ENCODE results near the gene KIAA0930. TPM values are rescaled to one million over a fixed set of nuclear protein-coding genes. Genes with fewer than 3 reads are reported as not detected.

The KIAA0930 gene
- total and polyA plus RNA-seq, 2 of the 4 experiments (the other 2 are of a cell fraction): 25.3 to 34.1 TPM

- peaks cover 0 to 10% of the 10 kb centered on the region in 2 experiments; a peak in 3 of 4 replicates for H3K79me1 ChIP-seq (ENCODE audit: low read depth in 1 of 2, low read length in 2 of 2)
- H2BK120ac ChIP-seq (ENCODE audit: low read depth, low read length): no peak overlapping the region
- no peak overlapping the region for H4K5ac ChIP-seq (ENCODE audit: low read depth, low read length)
- H2BK5ac ChIP-seq (ENCODE audit: low read depth, low read length, poor library complexity, severe bottlenecking): no peak overlapping the region
- dilution Hi-C loops (cut with HindIII; ENCODE audit: low sequenced_read_pairs, unreplicated experiment) (no loop called here), in situ Hi-C loops (cut with MboI; ENCODE audit: low sequenced_read_pairs) (no loop called here), intact Hi-C loops (cut with micrococcal nuclease) (no loop called here)
- H3K4ac ChIP-seq (ENCODE audit: low read depth, low read length): no peak overlapping the region
- no peak overlapping the region for H3K27ac ChIP-seq (ENCODE audit: insufficient read depth, low read length)
- no peak overlapping the region for H2BK15ac ChIP-seq (ENCODE audit: low read depth, low read length)
- no peak overlapping the region for H3K18ac ChIP-seq (ENCODE audit: low read depth, low read length)
- no peak overlapping the region for H3K23ac ChIP-seq (ENCODE audit: low read depth, low read length)
- peaks cover 7% of the 10 kb centered on the region for H4K20me1 ChIP-seq (ENCODE audit: insufficient read depth, low read length)
- WGBS, 2 experiments (ENCODE audit: extremely low coverage in 2 of 2, insufficient read length in 1 of 2): no CpG with 5 or more reads among the region's 7 CpGs
- ATAC-seq (ENCODE audit: low read depth) (no peak), DNase-seq (no peak)
- H4K91ac ChIP-seq (ENCODE audit: insufficient read depth, low read depth, low read length): no peak overlapping the region
- no peak overlapping the region for H4K8ac ChIP-seq (ENCODE audit: low read depth in 2 of 2, low read length in 2 of 2)
- no peak overlapping the region for H3K9ac ChIP-seq (ENCODE audit: low read depth, low read length)
- H3K27me3 ChIP-seq (ENCODE audit: control insufficient read depth, insufficient read depth, low read length): no peaks in the 10 kb centered on the region
- no peak overlapping the region for H2BK20ac ChIP-seq (ENCODE audit: low read depth, low read length)
- no peak overlapping the region for H3K14ac ChIP-seq (replicated peaks; ENCODE audit: low read depth, low read length)
- peaks cover 6% of the 10 kb centered on the region for H3K4me1 ChIP-seq (ENCODE audit: control insufficient read depth, insufficient read depth, low read length)
- H3K4me3 ChIP-seq (ENCODE audit: insufficient read depth, low read depth, low read length): no peak overlapping the region
- peaks cover 5% of the 10 kb centered on the region for H3K9me1 ChIP-seq (ENCODE audit: insufficient read depth, low read length)
- POLR2A ChIA-PET (ENCODE audit: unreplicated experiment): no interaction called here
- H2AFZ ChIP-seq (replicated peaks; ENCODE audit: low read length, poor library complexity): no peak overlapping the region
- BruUV-seq (replicated peaks): no TSS peak
- no peaks in the 10 kb centered on the region for H3K9me3 ChIP-seq (ENCODE audit: control insufficient read depth, insufficient read depth, low read length)
- no peak overlapping the region for H3K4me2 ChIP-seq (ENCODE audit: low read depth, low read length)
- CTCF ChIA-PET: interaction anchor here (0.6 kb wide), 1 partner anchor 706 kb away, joined by 7 read pairs; no protein-coding TSS in a partner anchor
- no peak overlapping the region for H3K56ac ChIP-seq (ENCODE audit: extremely low read depth, insufficient read depth, low read length)
- peaks cover 43% of the 10 kb centered on the region for H3K36me3 ChIP-seq (ENCODE audit: control insufficient read depth, insufficient read depth, low read length)
- H2AK9ac ChIP-seq (replicated peaks; ENCODE audit: low read depth, low read length, poor library complexity): no peak overlapping the region
- TF ChIP-seq BHLHE40 (IDR thresholded peaks at IDR 0.05; ENCODE audit: low read depth, low read length): no peak
- TF ChIP-seq, protein P1, sequence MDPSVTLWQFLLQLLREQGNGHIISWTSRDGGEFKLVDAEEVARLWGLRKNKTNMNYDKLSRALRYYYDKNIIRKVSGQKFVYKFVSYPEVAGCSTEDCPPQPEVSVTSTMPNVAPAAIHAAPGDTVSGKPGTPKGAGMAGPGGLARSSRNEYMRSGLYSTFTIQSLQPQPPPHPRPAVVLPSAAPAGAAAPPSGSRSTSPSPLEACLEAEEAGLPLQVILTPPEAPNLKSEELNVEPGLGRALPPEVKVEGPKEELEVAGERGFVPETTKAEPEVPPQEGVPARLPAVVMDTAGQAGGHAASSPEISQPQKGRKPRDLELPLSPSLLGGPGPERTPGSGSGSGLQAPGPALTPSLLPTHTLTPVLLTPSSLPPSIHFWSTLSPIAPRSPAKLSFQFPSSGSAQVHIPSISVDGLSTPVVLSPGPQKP (IDR thresholded peaks at IDR 0.05; ENCODE audit: borderline replicate concordance, low read depth, low read length): no peak
- no peak for TF ChIP-seq CTCF (conservative IDR thresholded peaks at IDR 0.05; ENCODE audit: low read depth, low read length)
- TF ChIP-seq SMC3 (IDR thresholded peaks at IDR 0.05; ENCODE audit: low read depth, low read length): no peak
- TF ChIP-seq, protein P2, sequence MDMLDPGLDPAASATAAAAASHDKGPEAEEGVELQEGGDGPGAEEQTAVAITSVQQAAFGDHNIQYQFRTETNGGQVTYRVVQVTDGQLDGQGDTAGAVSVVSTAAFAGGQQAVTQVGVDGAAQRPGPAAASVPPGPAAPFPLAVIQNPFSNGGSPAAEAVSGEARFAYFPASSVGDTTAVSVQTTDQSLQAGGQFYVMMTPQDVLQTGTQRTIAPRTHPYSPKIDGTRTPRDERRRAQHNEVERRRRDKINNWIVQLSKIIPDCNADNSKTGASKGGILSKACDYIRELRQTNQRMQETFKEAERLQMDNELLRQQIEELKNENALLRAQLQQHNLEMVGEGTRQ (IDR thresholded peaks at IDR 0.05; ENCODE audit: low read depth, low read length): no peak
- no peak for TF ChIP-seq RAD21 (IDR thresholded peaks at IDR 0.05; ENCODE audit: low read length)
- no peak for TF ChIP-seq RCOR1 (IDR thresholded peaks at IDR 0.05; ENCODE audit: insufficient replicate concordance, low read length)
- no peak for TF ChIP-seq POLR2A (IDR thresholded peaks at IDR 0.05; ENCODE audit: low read depth, low read length)
- TF ChIP-seq CEBPB (IDR thresholded peaks at IDR 0.05; ENCODE audit: low read depth, low read length): no peak
- TF ChIP-seq MXI1 (IDR thresholded peaks at IDR 0.05; ENCODE audit: borderline replicate concordance, low read depth, low read length): no peak
- no peak for TF ChIP-seq RFX5 (IDR thresholded peaks at IDR 0.05; ENCODE audit: low read depth, low read length)
- no peak for TF ChIP-seq FOS (IDR thresholded peaks at IDR 0.05; ENCODE audit: low read depth, low read length)
- no peak overlapping the region for H2AK5ac ChIP-seq (ENCODE audit: low read depth, low read length)
Observed at GRCh38 chr22:45195616-45196015, 45.1 kb downstream of the KIAA0930 start.
